SK-N-SH treated with all-trans-retinoic acid at 6 μM for 48 hours (cell line): ENCODE measurements around the gene IRF7.
A peak's percentile ranks its signal among the peaks of the same experiment; 100 is the strongest.

ENCODE experiments used
- ATAC-seq: fragments of 200-7000 bp; cut with Tn5 transposase; 3 replicates; pipeline ENCODE4 v1.9.1; 2020; ENCODE audit warnings: mild to moderate bottlenecking, moderate library complexity
- ARNTL ChIP-seq: fragments of 450-650 bp; formaldehyde crosslinking; IDR thresholded peaks from 2 replicates; pipeline ENCODE4 v1.5.0; 2020; ENCODE audit warnings: low read depth, mild to moderate bottlenecking, moderate library complexity, borderline replicate concordance
- BACH2 ChIP-seq: fragments of 250-450 bp; sonication (Bioruptor Pico); IDR thresholded peaks from 2 replicates; pipeline ENCODE4 v1.9.0; 2021; ENCODE audit warnings: mild to moderate bottlenecking, borderline replicate concordance
- CSDC2 ChIP-seq: fragments of 250-450 bp; sonication (Bioruptor Pico); IDR thresholded peaks from 2 replicates; pipeline ENCODE4 v1.5.0; 2020; ENCODE audit warnings: mild to moderate bottlenecking, moderate library complexity
- ESRRG ChIP-seq: fragments of 250-450 bp; sonication (Bioruptor Pico); IDR thresholded peaks from 2 replicates; pipeline ENCODE4 v1.6.1; 2021; ENCODE audit warnings: mild to moderate bottlenecking
- GLIS3 ChIP-seq: fragments of 250-450 bp; sonication (Bioruptor Pico); IDR thresholded peaks from 2 replicates; pipeline ENCODE4 v1.5.0; 2020; ENCODE audit warnings: mild to moderate bottlenecking, moderate library complexity
- ISL1 ChIP-seq: fragments of 250-450 bp; sonication (Bioruptor Pico); IDR thresholded peaks from 2 replicates; pipeline ENCODE4 v2.1.2; 2022; ENCODE audit warnings: mild to moderate bottlenecking, moderate library complexity
- OSR1 ChIP-seq: fragments of 250-450 bp; sonication (Bioruptor Pico); IDR thresholded peaks from 2 replicates; pipeline ENCODE4 v1.8.0; 2022; ENCODE audit warnings: moderate library complexity, mild to moderate bottlenecking, inconsistent platforms
- PPARA ChIP-seq: fragments of 250-450 bp; sonication (Bioruptor Pico); IDR thresholded peaks from 2 replicates; pipeline ENCODE4 v1.5.0; 2020; ENCODE audit warnings: mild to moderate bottlenecking, borderline replicate concordance
- RARB ChIP-seq: fragments of 250-450 bp; sonication (Bioruptor Pico); IDR thresholded peaks from 2 replicates; pipeline ENCODE4 v1.8.0; 2021; ENCODE audit warnings: mild to moderate bottlenecking, moderate library complexity
- TOX ChIP-seq: fragments of 250-450 bp; sonication (Bioruptor Pico); IDR thresholded peaks from 2 replicates; pipeline ENCODE4 v1.8.0; 2021; ENCODE audit warnings: mild to moderate bottlenecking, moderate library complexity, borderline replicate concordance
- TSHZ2 ChIP-seq: fragments of 250-450 bp; sonication (Bioruptor Pico); IDR thresholded peaks from 2 replicates; pipeline ENCODE4 v1.5.0; 2020; ENCODE audit warnings: mild to moderate bottlenecking, moderate library complexity
- ZC3H10 ChIP-seq: fragments of 250-450 bp; sonication (Bioruptor Pico); IDR thresholded peaks from 2 replicates; pipeline ENCODE4 v1.5.1; 2021; ENCODE audit warnings: mild to moderate bottlenecking, moderate library complexity
- ZFP3 ChIP-seq: fragments of 250-450 bp; sonication (Bioruptor Pico); IDR thresholded peaks from 2 replicates; pipeline ENCODE4 v1.5.0; 2020; ENCODE audit warnings: mild to moderate bottlenecking, moderate library complexity
- ZFP30 ChIP-seq: fragments of 450-650 bp; formaldehyde crosslinking; IDR thresholded peaks from 2 replicates; pipeline ENCODE4 v1.5.0; 2022; ENCODE audit warnings: mild to moderate bottlenecking, moderate library complexity
- ZNF565 ChIP-seq: fragments of 450-650 bp; formaldehyde crosslinking; conservative IDR thresholded peaks from 2 replicates; pipeline ENCODE4 v1.5.0; 2020; ENCODE audit warnings: low read depth, mild to moderate bottlenecking, moderate library complexity
- ZNF8 ChIP-seq: fragments of 450-650 bp; formaldehyde crosslinking; IDR thresholded peaks from 2 replicates; pipeline ENCODE4 v1.5.0; 2020; ENCODE audit warnings: mild to moderate bottlenecking, moderate library complexity
- TF ChIP-seq, protein P1 (sequence below): fragments of 250-450 bp; sonication (Bioruptor Pico); IDR thresholded peaks from 2 replicates; pipeline ENCODE4 v1.5.1; 2020; ENCODE audit warnings: low read depth, mild to moderate bottlenecking, moderate library complexity
- TF ChIP-seq, protein P2 (sequence below): fragments of 250-450 bp; sonication (Bioruptor Pico); IDR thresholded peaks from 2 replicates; pipeline ENCODE4 v1.8.0; 2020; ENCODE audit warnings: mild to moderate bottlenecking, moderate library complexity, borderline replicate concordance
- TF ChIP-seq, protein P3 (sequence below): fragments of 250-450 bp; sonication (Bioruptor Pico); IDR thresholded peaks from 2 replicates; pipeline ENCODE4 v1.8.0; 2021; ENCODE audit warnings: low read depth, mild to moderate bottlenecking, moderate library complexity, borderline replicate concordance

Gene IRF7

DNA sequence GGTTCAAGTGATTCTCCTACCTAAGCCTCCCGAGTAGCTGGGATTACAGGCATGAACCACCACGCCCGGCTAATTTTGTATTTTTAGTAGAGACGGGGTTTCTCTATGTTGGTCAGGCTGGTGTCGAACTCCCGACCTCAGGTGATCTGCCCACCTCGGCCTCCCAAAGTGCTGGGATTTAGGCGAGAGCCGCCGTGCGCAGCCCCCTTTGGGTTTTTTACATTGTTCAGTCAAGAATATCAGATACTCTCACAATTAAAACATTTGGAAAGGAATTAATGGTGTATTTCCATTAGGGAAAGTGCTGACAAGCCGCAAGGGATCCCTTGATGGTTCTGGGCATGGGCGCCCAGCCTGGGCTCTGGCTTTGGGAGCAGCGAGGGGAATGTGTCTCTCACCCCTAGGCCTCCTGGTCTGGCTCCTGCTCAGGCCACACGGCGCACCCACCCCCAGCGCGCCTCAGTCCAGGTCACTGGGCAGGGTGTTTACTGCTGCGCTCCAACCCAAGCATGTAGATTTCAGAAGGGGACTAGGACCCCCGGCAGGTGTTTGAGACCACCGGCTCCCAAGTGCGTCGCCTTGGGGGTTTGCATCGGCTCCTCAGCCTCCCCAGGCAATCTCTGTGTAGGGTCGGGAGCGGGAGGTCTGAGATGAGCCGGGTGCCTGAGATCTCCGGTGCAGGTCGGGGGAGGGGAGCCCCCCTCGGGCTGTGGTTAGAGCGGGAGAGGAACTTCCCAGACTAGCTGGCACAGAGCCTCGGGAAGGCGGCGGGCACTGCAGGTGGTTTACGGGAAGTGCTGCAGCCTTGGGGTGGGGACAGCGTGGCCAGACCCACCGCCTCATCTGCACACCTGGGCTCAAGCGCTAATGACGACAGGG is 809 bp upstream of the IRF7 start:
- TF ChIP-seq ZFP30 (CRISPR knock-in tag) (no peak), ZFP3 (CRISPR knock-in tag) (no peak), ISL1 (CRISPR knock-in tag) (no peak)
- no peak for ATAC-seq

DNA sequence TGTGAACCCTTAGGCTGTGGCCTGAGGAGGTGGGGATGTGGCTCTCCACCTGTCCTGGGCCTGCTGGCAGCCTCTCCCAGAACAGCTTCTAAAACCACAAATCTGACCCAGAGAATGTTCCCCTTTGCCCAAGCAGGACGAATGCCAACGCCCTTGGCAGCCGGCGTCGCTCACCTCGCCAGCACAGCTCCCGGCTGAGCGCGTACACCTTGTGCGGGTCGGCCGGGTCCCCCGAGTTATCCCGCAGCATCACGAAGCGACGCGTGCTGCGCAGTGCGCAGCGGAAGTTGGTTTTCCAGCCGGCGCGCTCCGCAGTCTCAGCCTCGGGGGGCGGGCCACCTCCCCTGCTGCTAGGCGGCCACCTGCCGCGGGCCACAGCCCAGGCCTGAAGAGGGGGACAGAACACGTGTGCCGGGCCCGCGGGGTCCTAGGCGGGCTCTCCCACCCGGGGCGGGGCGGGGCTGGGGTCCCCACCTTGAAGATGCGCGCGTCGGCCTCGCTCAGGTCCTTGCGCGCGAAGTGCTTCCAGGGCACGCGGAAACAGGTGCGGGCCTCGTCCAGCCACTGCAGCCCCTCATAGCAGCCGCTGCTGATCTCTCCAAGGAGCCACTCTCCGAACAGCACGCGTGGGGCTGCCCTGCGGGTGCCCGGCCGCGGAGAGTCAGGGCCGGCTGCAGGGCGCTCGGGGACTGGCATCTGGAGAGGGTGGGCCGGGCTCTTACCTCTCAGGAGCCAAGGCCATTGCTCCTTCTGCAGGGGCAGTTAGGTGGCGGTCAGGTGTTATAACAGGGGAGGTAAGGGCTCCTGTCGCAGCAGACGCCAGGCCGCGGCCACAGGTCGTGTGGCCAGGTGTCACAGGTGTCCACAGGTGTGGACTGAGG is 887 bp downstream of the IRF7 start:
- peak; percentile 5 for ATAC-seq
- TF ChIP-seq RARB (CRISPR knock-in tag), result no peak
- TF ChIP-seq TSHZ2 (CRISPR knock-in tag), result no peak
- TF ChIP-seq PPARA (CRISPR knock-in tag), result no peak
- TF ChIP-seq ZNF565 (CRISPR knock-in tag), result no peak
- TF ChIP-seq, protein P1, sequence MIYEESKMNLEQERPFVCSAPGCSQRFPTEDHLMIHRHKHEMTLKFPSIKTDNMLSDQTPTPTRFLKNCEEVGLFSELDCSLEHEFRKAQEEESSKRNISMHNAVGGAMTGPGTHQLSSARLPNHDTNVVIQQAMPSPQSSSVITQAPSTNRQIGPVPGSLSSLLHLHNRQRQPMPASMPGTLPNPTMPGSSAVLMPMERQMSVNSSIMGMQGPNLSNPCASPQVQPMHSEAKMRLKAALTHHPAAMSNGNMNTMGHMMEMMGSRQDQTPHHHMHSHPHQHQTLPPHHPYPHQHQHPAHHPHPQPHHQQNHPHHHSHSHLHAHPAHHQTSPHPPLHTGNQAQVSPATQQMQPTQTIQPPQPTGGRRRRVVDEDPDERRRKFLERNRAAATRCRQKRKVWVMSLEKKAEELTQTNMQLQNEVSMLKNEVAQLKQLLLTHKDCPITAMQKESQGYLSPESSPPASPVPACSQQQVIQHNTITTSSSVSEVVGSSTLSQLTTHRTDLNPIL (CRISPR knock-in tag), result no peak
- TF ChIP-seq ARNTL, result no peak
- TF ChIP-seq ZNF8 (CRISPR knock-in tag), result no peak
- no peak for TF ChIP-seq GLIS3 (CRISPR knock-in tag)
- TF ChIP-seq ISL1 (CRISPR knock-in tag), result no peak
- TF ChIP-seq, protein P2, sequence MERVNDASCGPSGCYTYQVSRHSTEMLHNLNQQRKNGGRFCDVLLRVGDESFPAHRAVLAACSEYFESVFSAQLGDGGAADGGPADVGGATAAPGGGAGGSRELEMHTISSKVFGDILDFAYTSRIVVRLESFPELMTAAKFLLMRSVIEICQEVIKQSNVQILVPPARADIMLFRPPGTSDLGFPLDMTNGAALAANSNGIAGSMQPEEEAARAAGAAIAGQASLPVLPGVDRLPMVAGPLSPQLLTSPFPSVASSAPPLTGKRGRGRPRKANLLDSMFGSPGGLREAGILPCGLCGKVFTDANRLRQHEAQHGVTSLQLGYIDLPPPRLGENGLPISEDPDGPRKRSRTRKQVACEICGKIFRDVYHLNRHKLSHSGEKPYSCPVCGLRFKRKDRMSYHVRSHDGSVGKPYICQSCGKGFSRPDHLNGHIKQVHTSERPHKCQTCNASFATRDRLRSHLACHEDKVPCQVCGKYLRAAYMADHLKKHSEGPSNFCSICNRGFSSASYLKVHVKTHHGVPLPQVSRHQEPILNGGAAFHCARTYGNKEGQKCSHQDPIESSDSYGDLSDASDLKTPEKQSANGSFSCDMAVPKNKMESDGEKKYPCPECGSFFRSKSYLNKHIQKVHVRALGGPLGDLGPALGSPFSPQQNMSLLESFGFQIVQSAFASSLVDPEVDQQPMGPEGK (CRISPR knock-in tag), result no peak
- TF ChIP-seq ESRRG (CRISPR knock-in tag), result no peak
- TF ChIP-seq, protein P3, sequence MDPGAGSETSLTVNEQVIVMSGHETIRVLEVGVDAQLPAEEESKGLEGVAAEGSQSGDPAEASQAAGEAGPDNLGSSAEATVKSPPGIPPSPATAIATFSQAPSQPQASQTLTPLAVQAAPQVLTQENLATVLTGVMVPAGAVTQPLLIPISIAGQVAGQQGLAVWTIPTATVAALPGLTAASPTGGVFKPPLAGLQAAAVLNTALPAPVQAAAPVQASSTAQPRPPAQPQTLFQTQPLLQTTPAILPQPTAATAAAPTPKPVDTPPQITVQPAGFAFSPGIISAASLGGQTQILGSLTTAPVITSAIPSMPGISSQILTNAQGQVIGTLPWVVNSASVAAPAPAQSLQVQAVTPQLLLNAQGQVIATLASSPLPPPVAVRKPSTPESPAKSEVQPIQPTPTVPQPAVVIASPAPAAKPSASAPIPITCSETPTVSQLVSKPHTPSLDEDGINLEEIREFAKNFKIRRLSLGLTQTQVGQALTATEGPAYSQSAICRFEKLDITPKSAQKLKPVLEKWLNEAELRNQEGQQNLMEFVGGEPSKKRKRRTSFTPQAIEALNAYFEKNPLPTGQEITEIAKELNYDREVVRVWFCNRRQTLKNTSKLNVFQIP (CRISPR knock-in tag), result no peak
- no peak for TF ChIP-seq ZFP3 (CRISPR knock-in tag)
- no peak for TF ChIP-seq OSR1 (CRISPR knock-in tag)
- no peak for TF ChIP-seq CSDC2
- TF ChIP-seq BACH2 (CRISPR knock-in tag), result no peak
- TF ChIP-seq ZC3H10 (CRISPR knock-in tag), result no peak
- TF ChIP-seq ZFP30 (CRISPR knock-in tag), result no peak

DNA sequence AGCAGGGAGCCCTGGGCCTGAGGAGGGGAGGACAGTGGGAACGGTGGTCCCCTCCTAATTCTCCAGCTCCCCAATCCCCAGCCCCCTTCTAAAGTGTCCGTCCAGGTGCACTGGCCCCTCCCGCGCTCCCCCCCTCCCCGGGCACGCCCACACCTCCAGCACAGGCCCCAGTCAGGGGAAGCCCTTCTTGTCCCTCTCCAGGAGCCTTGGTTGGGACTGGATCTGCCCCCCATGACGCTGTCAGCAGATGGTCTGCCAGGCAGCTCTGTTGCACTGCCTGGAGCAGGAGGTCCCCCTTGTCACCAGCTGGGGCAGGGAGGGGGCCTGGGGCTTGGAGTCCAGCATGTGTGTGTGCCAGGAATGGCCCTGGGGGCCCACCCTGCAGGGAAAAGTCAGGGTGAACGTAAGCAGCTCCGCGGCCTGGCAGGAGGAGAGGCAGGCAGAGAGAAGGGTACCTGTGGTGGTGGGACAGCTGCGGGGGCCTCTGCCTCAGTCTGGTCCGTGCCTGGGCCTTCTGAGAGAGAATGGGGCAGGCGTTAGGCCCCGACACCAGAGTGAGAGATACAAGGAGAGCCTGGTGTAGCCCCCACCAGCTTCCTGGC is 1.6 kb downstream of the IRF7 start:
- TF ChIP-seq ZFP30 (CRISPR knock-in tag), result no peak
- TF ChIP-seq ZNF8 (CRISPR knock-in tag), result no peak
- TF ChIP-seq TOX (CRISPR knock-in tag), result no peak
- no peak for ATAC-seq
